Cerebellar cortex (tissue), 1 donor: ENCODE measurements around the gene KRTAP22-1.

Experiments used
- DNase-seq: peaks from one replicate; pipeline ENCODE4 v3.0.0-alpha.2; 2015; ENCODE audit warnings: low spot score

The KRTAP22-1 gene

DNA sequence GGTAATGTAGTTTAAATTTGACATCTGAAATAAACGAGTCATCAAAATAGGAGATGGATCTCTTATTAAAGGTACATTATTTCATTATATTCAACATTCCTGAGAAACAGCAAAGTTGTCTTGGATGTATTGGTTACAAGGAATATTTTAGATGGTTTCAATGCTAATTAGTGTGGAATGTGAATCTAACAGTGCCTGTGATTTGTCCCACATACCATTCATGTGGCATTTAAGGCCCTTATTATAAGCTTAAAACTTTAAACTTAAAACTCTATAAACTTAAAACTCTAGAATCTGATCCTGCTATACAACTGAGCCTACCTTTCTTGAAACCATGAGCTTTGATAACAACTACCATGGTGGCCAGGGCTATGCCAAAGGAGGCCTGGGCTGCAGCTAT is at the start of gene KRTAP22-1:
KRTAP22-1 (plus strand) TSS at position 301 of the 400 bp plus-strand sequence.
- no peak for DNase-seq

DNA sequence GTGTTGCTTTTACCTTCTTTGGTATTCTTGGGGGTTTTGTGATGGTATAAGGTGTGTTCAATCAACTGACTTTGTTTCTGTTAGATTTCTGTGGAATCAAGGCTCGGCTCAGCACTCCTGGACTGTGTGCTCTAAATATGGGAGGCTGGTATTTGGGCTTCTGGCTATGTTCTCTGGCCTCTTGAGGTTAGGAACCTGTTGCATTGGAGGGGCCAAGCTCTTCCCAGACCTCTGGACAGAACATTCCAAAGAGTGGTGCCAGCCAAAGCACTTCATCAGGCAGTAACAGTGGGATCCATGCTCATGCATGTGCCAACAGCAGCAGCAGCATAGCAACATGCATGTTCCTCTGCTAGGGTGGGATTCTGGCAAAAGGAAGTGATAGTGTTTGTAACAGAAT is 48.1 kb upstream of the KRTAP22-1 start:
- no peak for DNase-seq

DNA sequence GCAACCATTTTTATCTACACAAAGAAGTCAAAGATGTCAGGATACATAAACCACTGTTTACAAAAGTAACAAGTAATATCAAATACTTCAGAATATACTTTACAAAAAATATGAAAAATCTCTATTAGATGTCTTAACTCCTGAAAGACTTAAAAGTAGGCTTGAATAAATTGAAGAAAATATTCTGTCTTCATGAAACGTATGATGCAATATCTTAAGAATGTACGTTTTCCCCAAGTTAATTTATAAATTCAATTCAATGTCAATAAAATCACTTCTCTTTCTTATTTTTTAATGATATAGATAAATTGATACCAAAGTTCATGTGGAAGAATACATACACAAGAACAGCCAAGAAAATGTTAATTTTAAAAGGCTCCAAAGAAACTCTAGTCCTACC is 45.8 kb upstream of the KRTAP22-1 start:
- DNase-seq: no peak

DNA sequence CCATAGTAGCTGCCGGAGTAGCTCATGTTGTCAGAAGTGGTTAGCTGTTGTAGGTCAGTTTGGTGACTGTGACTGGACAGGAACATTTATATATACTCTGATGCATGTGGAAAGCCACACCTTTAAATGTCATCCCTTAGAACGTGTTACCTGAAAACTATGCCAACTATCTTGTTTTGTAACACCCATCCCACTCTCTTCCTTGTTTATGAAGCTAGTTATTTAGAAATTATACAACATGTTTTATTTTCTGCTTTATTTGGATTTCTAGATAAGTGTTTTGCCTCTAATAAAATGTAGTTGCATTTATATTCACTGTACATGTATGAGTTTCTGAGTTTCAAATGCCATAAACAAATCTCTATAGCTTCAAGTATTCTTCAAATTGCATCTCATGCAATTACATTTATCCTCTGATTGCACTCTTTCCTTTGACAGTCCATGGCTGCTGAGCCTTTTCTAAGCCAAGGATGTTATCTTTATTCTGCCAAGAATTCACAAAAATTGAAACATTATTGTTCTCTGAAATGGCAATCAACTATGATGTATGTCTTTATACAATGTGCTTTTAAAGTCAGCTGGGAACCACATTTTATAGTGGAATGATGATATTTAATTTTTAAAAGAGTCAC is 39.5 kb upstream of the KRTAP22-1 start, which contains the start of gene KRTAP19-7:
KRTAP19-7 (minus strand) TSS at position 51 of the 632 bp plus-strand sequence; CDS start at position 26, 25 bp downstream.
- no peak for DNase-seq

- no peak for DNase-seq
Observed at GRCh38 chr21:30561957-30562356, 38.9 kb upstream of the KRTAP22-1 start.

DNA sequence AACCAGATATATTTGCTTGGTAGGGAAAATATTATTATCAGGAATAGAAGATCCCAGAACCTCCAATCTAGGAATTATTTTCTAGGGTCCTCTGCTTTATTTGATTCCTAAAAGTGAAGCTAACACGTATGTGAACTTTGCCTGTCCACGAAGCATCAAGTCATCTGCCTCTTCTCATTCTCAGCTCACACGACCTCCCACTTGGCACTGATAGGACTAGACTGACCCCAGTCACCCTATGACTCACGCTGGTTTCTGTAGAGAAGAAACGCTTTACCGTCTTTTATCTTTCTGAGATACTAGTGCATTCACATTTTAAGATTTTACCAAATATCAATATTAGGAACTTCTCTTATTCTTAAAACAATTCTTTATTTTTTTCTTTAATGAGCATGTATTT is 37.8 kb upstream of the KRTAP22-1 start:
- no peak for DNase-seq

DNA sequence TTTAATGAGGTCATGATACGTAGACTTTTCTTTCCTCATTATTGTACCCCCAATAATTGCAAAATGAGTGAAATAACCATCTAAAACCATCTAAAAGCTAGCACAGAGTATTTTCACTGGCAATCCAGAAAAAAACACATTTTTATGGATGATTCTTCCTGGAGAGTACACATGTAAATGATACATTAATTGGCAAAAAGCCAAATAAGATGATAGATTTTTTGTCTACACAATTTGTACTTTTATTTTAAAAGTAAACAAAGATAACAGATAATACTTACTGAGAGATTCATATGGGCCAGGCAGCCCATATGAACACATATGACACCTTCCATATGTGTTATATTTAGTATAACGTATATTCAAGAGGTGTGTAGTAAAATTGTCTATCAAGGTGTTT is 37.3 kb upstream of the KRTAP22-1 start:
- DNase-seq: no peak

DNA sequence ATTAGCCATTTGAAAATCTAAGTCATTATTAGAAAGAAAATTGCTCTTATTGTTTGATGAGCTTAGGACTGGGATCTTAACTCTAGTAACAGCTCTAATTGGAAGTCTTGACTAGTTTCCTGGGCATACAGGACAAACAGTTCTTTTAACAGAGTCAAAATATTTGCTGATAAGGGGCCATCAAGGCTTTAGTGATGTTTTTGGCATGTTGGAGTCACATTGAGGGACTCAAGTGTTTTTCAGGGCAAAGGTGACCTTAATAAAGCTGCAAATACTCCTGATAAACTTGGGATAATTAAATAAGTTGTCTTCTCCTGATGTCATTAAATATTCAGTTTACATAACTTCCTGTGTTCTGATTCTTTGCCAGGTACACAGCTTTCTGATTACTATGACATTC is 33.3 kb upstream of the KRTAP22-1 start:
- DNase-seq: no peak

GRCh38 chr21:30577766-30578165 is 23.1 kb upstream of the KRTAP22-1 start:
- DNase-seq: no peak

GRCh38 chr21:30579346-30579745 is 21.5 kb upstream of the KRTAP22-1 start:
- peak; percentile 87 for DNase-seq

DNA sequence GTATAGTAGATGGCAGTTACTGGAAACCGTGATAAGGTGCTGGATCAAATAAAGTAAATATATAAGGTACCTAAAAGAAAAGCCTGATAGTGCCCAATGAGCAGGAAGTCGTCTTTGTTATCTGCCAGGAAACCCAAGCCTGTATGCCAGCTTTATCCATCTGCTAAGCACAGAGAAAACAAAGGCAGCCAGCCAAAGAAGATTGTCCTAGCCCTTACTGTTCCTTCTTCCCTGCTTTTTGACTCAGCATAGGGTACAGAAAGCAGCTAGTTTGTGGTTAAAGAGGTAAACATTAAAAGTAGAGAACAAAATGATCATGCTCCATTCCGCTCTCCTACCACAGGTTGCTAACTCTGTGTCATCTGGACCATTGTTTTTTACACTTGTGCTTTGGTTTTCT is 20.8 kb upstream of the KRTAP22-1 start:
- peak; percentile 92 for DNase-seq

GRCh38 chr21:30582870-30583269 is 18.0 kb upstream of the KRTAP22-1 start:
- DNase-seq: no peak

DNA sequence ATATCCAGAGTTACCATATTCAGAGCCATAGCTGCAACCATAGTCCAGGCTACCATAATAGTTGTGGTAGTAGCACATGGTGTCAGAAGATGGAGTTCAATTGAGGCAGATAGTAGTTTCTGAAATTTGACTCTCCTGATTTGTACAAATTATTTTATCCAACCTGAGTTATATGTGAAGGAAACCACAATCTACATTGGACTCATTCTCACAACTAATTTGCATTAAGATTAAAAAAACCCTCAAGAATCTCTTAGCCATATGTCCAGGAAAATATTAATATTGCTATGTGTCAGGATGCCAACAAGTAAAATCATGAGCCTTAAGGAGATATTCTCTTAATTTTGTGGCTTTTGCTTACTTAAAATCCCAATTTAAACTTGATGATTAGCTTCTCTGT is 10.6 kb upstream of the KRTAP22-1 start, which contains the start of gene KRTAP22-2:
KRTAP22-2 (minus strand) TSS at position 101 of the 400 bp plus-strand sequence.
- no peak for DNase-seq

- no peak for DNase-seq
Observed at GRCh38 chr21:30592140-30592539, 8.7 kb upstream of the KRTAP22-1 start, which contains the start of gene KRTAP6-3. Gene KRTAP6-3, plus strand, starts transcription at chr21:30592440. Its CDS starts 6 bp downstream, at chr21:30592446.

GRCh38 chr21:30598802-30599201 is 2.1 kb upstream of the KRTAP22-1 start, which contains the start of gene KRTAP6-2:
Gene KRTAP6-2, minus strand, starts transcription at chr21:30598902. Its CDS starts 28 bp downstream, at chr21:30598874.
- DNase-seq: no peak

DNA sequence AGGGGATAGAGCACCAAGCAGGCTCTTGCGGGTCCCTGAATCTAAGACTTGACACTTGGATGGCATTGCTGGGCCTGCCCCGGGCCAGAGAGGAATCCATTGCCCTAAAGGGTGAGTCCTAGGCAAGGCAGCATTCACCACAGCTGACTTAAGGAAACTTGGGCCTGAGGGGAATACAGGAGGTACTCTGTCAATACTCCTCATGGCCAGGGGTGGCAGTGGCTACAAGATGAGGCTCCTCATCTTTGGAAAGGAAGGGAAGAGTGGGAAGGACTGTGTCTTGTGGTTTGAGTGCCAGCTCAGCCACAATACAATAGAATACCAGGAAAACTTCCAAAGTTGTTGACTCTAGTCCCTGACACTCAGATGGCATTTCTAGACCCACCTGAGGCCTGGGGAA is 5.1 kb downstream of the KRTAP22-1 start:
- DNase-seq: no peak

DNA sequence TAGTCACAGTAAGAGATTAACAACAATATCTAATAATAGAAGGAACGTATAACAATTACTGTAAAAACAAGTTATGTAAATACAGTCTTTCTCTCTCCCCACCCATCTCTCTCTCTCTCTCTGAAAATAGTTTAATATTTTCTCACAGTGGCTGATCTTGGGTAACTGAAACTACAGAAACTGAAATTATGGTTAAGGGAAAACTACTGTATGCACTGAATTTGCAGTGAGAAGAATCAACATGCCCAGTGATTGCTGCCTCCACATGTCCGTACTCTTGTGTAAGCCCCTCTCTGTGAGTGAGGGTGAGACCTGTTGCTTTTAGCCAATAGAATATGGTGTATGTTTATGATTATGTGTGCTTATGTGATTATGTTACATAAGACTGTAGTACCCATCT is 11.2 kb downstream of the KRTAP22-1 start:
- no peak for DNase-seq

- DNase-seq: no peak
Observed at GRCh38 chr21:30613836-30614235, 12.9 kb downstream of the KRTAP22-1 start, which contains the start of gene KRTAP6-1. Gene KRTAP6-1, minus strand, starts transcription at chr21:30613930. Its CDS starts 26 bp downstream, at chr21:30613904.

- DNase-seq: no peak
Observed at GRCh38 chr21:30615199-30615598, 14.3 kb downstream of the KRTAP22-1 start.

GRCh38 chr21:30616125-30616524 is 15.2 kb downstream of the KRTAP22-1 start, which contains the start of gene KRTAP20-1:
Gene KRTAP20-1, plus strand, starts transcription at chr21:30616425. Its CDS starts 30 bp downstream, at chr21:30616455.
- no peak for DNase-seq

GRCh38 chr21:30620080-30620479 is 19.2 kb downstream of the KRTAP22-1 start:
- no peak for DNase-seq

DNA sequence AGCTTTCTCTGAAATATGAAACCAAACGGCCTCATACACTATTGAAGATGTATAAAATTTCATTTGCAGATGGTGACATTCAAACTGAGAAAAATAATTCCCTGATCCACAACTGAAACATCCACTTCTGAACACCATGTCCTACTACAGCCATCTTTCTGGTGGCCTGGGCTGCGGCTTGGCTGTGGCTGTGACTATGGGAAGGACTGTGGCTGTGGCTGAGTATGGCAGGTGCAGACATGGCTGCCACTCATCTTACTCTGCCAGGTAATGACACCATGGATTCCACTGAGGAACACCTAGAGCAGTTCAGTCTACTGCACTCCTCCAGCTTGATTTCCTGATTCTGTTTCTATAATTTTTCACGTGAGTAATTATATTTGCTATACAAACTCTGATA is 19.6 kb downstream of the KRTAP22-1 start, which contains the start of gene KRTAP20-4:
KRTAP20-4 (plus strand) TSS at position 106 of the 400 bp plus-strand sequence.
- DNase-seq: no peak

DNA sequence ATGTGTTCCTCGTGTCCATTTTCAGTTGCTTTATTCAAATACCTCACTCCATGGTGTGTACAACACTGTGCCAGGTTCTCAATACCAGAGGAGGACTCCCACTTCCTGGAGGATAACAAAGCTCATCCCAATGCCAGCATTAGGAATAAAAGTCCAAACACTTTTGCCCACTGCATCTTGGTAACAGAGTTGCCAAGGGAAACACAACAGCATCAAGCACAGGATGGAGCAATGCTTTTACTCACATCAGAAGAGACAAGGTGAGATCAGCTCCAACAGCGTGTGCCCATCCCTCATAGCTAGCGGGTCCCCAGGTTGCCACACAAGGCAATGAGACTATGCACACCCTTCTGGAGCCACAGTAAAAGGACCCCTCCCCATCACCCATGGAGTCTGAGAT is 22.5 kb downstream of the KRTAP22-1 start:
- no peak for DNase-seq
